Choroid plexus epithelial cell (primary cell): ENCODE measurements around the gene OTOP3.
"Not testable (repeated sequence)": the region's sequence is repeated elsewhere in the genome, so short reads cannot be mapped to it uniquely, and the experiment has no call there.

Experiments
- DNase-seq: peaks from one replicate; pipeline ENCODE4 v3.0.0-alpha.2; 2010; ENCODE audit warnings: low read depth
- H3K4me3 ChIP-seq: 2 replicates; pipeline ENCODE4 v1.5.1; 2011; ENCODE audit warnings: low read depth, mild to moderate bottlenecking, control low read depth, low read length, moderate library complexity
- TF ChIP-seq, protein P1 (sequence below): conservative IDR thresholded peaks from 2 replicates; pipeline ENCODE4 v1.5.1; 2011; ENCODE audit warnings: low read depth, mild to moderate bottlenecking, control low read depth, inconsistent platforms, low read length, moderate library complexity

Gene OTOP3

DNA sequence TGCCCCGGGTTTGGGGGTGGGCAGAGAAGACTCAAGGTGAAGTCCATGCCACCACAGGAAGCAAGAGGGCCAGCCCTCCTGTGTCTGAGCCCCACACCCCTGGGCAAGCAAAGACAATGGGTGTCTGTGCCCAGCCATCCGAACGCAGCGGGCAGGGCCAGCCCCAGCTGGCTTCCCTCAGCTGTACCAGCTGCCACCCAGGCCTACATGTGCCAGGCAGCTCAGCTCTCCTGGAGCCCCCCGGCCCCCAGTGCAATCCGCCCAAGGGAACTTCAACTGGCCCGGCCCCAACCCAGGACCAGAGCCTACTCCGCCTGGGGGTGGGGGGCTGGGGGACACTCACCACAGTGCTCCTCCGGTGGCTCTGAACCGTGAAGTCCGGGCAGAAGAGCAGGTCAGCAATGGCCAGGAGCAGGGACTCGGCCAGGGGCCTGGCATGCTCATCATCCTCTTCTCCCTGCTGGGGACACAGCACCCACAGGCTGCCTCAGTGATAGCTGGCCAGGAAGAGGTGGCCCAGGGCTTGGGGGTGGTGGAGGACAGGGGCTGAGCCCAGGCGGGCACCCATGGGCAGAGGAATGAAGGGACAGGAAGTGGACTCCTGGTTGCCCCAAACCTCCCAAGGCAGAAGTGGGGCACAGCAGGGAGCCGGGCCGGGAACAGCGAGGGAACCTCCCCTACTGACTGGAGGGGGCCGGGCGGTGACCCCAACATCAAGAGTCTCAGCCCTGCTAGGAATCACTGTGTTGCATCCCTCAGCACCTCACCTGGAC lies 27.1 kb downstream of the OTOP3 start:
- TF ChIP-seq, protein P1, sequence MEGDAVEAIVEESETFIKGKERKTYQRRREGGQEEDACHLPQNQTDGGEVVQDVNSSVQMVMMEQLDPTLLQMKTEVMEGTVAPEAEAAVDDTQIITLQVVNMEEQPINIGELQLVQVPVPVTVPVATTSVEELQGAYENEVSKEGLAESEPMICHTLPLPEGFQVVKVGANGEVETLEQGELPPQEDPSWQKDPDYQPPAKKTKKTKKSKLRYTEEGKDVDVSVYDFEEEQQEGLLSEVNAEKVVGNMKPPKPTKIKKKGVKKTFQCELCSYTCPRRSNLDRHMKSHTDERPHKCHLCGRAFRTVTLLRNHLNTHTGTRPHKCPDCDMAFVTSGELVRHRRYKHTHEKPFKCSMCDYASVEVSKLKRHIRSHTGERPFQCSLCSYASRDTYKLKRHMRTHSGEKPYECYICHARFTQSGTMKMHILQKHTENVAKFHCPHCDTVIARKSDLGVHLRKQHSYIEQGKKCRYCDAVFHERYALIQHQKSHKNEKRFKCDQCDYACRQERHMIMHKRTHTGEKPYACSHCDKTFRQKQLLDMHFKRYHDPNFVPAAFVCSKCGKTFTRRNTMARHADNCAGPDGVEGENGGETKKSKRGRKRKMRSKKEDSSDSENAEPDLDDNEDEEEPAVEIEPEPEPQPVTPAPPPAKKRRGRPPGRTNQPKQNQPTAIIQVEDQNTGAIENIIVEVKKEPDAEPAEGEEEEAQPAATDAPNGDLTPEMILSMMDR: no peak
- H3K4me3 ChIP-seq: no peak overlapping the region
- no peak for DNase-seq

DNA sequence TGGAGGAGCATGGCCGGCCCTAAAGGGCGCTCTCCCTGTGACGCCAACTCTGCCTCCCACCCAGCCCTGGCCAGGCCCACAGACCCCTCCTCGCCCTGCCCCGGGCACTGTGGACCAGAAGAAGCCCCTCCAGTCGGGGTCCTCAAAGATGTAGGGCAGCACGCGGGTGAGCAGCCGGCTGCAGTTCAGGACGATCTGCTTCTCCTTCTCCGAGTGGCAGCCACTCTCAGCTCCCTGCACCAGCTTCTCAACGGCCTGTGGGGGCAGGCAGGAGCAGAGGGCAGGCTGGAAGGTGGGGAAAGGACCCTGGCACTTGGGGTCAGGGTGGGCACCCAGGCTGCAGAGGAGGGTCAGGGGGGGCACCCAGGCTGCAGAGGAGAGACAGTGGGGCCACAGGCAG lies 28.0 kb downstream of the OTOP3 start:
- DNase-seq: no peak
- TF ChIP-seq, protein P1: peak; percentile 40
- no peak overlapping the region for H3K4me3 ChIP-seq

DNA sequence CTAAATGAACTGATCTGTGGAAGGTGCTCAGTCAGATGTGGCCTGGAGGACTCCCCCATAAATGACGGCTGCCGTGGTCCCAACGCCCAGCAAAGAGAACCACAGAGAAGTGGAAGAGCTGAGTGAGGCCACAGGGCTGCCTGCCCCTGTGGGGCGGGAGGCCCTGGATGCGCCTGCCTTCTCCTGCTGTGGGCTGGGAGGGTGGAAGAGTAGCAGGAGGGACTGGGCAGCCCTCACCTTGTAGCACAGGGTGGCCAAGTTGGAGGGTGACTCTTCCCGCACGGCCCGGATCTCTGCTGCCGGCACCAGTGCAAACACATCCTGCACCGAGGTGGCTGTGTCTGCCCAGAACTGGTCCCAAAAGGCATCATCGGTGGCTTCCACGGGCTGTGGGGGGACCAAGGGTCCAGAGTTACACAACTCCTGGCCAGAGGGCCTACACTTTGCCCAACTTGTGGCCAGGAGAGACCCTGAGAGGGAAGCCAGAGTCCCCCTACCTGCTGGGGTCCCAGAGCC lies 28.6 kb downstream of the OTOP3 start:
- TF ChIP-seq, protein P1: no peak
- DNase-seq: no peak

DNA sequence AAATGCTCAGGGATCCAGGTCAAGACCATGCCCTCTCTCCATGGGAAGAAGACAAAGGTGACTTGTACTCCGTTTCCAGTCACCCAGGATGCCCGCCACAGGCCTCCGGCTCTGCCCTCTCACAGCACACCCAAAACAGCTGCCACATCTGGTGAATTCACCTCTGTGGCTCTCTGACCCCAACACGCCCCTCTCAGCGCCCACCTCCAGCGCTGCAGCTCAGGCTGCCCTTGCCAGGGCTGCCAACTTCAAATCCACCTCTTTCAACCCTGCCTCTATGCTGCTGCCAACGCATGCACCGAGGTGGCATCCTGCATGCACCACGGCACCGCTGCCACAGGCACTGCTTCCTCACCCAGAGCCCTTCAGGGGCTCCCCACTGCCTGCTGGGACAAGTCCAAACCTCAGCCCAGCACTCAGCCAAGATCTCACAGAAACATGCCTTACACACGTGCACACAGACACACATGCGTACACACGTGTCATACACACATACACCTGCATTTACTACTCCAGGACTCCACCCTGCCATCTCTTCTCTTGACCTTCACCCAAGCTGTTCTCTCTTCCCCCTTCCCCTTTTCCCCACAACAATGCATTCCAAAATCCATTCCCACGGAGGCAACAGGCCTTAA lies 29.4 kb downstream of the OTOP3 start:
- TF ChIP-seq, protein P1: no peak
- no peak overlapping the region for H3K4me3 ChIP-seq
- no peak for DNase-seq

More for the DNA sequence above, 28.6 kb downstream of the OTOP3 start:
- no peak overlapping the region for H3K4me3 ChIP-seq

DNA sequence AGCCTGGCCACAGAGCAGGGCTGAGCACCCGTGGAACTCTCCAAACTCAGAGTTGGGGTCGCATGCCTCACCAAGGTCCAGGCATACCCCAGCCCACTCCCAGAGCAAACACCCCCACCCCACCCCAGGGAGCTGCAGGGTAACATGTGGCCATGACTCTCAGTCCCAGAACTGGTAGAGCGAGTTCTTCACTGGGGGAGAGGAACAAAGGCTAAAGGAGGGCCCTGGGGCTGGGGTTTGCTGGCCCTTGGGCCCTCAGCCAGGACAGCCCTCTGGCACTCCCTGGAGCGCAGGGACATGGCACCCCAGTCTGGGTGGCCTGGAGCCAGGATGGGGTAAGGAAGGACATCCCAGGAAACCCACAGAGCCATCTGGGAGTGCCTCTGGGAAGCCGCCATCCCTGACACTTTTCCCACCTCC lies 32.7 kb downstream of the OTOP3 start:
- TF ChIP-seq, protein P1: no peak
- DNase-seq: no peak
- H3K4me3 ChIP-seq: no peak overlapping the region

DNA sequence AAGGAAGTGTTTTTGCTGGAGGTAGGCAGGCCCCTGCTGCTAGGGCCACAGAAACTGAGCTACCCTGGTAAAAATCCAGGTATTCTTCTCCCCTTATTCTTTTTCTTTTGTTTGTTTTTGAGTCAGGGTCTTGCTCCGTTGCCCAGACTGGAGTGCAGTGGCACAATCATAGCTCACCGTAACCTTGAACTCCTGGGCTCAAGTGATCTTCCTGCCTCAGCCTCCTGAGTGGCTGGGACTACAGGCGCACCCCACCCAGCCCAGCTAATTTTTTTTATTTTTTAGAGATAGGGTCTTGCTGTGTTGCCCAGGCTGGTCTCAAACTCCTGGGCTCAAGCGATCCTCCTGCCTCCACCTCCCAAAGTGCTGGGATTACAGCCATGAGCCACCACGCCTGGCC lies 33.8 kb downstream of the OTOP3 start:
- not testable (repeated sequence) for DNase-seq, H3K4me3 ChIP-seq

DNA sequence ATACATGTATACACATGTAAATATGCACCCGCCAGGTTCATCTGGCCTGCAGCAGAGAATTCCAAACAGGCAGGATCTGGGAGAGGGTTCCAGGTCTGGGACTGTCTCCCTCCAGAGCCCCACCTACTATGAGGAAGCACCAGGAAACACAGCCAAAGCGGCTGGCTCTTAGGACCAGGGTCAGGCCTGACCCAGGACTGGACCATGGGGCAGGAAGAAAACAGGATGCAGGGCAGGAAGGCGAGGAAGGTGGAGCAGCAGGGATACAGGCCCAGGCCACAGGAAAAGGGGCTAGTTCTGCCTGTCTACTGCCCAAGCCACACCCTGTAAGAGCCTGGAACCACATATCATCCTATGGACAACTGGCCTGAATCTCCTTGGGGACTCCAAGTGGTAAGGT lies 34.7 kb downstream of the OTOP3 start:
- DNase-seq: no peak
- TF ChIP-seq, protein P1: no peak
- H3K4me3 ChIP-seq: no peak overlapping the region
